ENCODE data around the gene CAMK2N1. TPM values are rescaled to one million over a fixed set of nuclear protein-coding genes. Genes with fewer than 3 reads are reported as not detected.
A peak's percentile ranks its signal among the peaks of the same experiment; 100 is the strongest.

CAMK2N1 gene
- total RNA-seq, 1 donor from 2014 or later = 1.9 TPM

DNA sequence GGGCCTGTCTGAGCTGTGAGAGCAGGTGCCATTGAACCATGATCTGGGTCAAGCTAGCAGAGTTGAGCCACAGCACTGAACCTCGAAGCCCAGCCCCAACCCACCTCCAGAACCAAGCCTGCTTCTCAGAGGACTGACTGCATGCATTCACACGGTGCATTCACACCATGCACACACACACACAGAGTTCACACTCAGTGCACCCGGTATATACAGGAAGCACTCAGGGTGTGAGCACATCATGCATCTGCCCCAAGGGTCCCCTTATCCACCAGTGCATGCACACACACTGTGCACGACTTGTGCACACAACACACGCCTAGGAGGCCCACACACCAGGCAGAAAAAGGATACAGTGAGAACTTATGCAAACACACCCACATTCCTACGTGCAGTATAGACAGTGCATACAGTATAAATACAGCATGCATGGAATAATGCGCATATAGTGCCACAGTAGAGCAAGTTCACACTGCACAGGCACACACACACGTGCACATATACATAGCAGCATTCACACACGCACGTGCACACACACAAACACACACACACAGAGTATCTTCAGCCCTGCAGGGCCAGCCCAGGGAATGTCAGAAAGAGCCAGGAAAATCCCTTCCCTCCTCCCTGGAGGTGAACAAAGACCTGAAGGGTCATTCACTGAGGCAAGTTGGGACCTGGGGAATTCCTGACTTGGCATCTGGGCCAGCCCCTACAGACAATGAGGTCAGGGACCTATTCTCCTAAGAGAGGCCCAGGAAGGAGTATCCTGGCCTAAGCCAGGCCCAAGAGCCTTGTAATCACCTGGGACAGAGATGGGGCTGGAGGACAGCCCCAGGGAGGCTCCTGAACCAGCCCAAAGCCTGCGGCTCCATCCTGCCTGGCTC lies 42.1 kb downstream of the CAMK2N1 start:
- Mint-ChIP-seq H3K9me3 (no peaks in the 10 kb centered on the region), H3K27ac (no peak overlapping the region), H3K36me3 (ENCODE audit: low read depth) (no peaks in the 10 kb centered on the region), H3K4me1 (ENCODE audit: low read depth) (no peaks in the 10 kb centered on the region), H3K27me3 (ENCODE audit: insufficient read depth) (no peaks in the 10 kb centered on the region), H3K4me3 (no peak overlapping the region)
- no peak for DNase-seq (ENCODE audit: low spot score)
- intact Hi-C loops (cut with micrococcal nuclease) = no loop called here

- DNase-seq (ENCODE audit: low spot score) = no peak
- intact Hi-C loops (cut with micrococcal nuclease) = no loop called here
- Mint-ChIP-seq H3K36me3 (ENCODE audit: low read depth) (no peaks in the 10 kb centered on the region), H3K27me3 (ENCODE audit: insufficient read depth) (no peaks in the 10 kb centered on the region), H3K27ac (no peak overlapping the region), H3K4me3 (no peak overlapping the region), H3K4me1 (ENCODE audit: low read depth) (no peaks in the 10 kb centered on the region), H3K9me3 (no peaks in the 10 kb centered on the region)
These were observed 42.9 kb downstream of the CAMK2N1 start for GRCh38 chr1:20442920-20443625.

GRCh38 chr1:20440785-20441200 lies 45.2 kb downstream of the CAMK2N1 start:
- peaks cover 3% of the 10 kb centered on the region for H3K27me3 Mint-ChIP-seq (ENCODE audit: insufficient read depth)
- H3K4me3 Mint-ChIP-seq = no peak overlapping the region
- intact Hi-C loops (cut with micrococcal nuclease) = no loop called here
- H3K4me1 Mint-ChIP-seq (ENCODE audit: low read depth) = no peaks in the 10 kb centered on the region
- no peaks in the 10 kb centered on the region for H3K36me3 Mint-ChIP-seq (ENCODE audit: low read depth)
- no peaks in the 10 kb centered on the region for H3K9me3 Mint-ChIP-seq
- DNase-seq (ENCODE audit: low spot score) = peak; percentile 22
- no peak overlapping the region for H3K27ac Mint-ChIP-seq

GRCh38 chr1:20439282-20439681 lies 46.7 kb downstream of the CAMK2N1 start:
- H3K9me3 Mint-ChIP-seq = no peaks in the 10 kb centered on the region
- H3K4me3 Mint-ChIP-seq = no peak overlapping the region
- no peaks in the 10 kb centered on the region for H3K36me3 Mint-ChIP-seq (ENCODE audit: low read depth)
- intact Hi-C loops (cut with micrococcal nuclease) = no loop called here
- H3K27ac Mint-ChIP-seq = no peak overlapping the region
- H3K27me3 Mint-ChIP-seq (ENCODE audit: insufficient read depth) = peaks cover 3% of the 10 kb centered on the region
- no peaks in the 10 kb centered on the region for H3K4me1 Mint-ChIP-seq (ENCODE audit: low read depth)
- DNase-seq (ENCODE audit: low spot score) = no peak

DNA sequence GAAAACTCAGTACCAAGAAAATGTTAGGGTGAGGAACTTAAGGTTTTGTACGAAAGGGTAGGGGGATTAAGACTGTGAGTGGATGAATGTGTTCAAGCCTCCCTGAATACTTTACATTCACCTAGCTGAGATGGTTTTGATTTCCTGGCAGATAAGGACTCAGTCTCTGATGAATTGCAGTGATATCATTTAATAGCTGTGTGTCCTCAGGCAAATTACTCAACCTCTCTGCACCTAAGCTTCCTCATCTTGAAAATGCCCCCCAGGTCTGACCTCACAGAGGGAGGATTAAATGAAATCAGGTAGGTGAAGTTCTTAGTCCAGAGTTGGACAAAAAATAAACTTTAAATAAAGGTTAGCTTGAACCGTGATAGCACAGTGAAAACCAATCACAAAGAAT lies 48.4 kb downstream of the CAMK2N1 start:
- Mint-ChIP-seq H3K27me3 (ENCODE audit: insufficient read depth) (peaks cover 3% of the 10 kb centered on the region), H3K27ac (no peak overlapping the region), H3K36me3 (ENCODE audit: low read depth) (no peaks in the 10 kb centered on the region), H3K9me3 (no peaks in the 10 kb centered on the region), H3K4me3 (no peak overlapping the region), H3K4me1 (ENCODE audit: low read depth) (no peaks in the 10 kb centered on the region)
- DNase-seq (ENCODE audit: low spot score) = no peak
- intact Hi-C loops (cut with micrococcal nuclease) = no loop called here

DNA sequence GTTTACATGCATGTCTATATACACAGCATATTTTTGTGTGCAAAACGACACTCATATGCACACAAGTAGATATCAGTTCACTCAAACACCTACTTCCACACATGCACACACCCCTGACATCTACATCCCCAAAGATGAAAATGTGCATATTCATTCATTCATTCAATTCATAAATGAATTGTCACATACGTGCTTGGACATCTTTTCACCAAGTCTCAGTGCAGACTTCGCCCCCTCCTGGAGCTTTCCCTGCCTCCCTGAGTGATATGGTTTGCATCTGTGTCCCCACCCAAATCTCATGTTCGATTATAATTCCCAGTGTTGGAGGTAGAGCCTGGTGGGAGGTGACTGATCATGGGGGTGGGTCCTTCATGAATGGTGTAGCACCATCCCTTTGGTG lies 53.1 kb downstream of the CAMK2N1 start:
- H3K4me1 Mint-ChIP-seq (ENCODE audit: low read depth) = no peaks in the 10 kb centered on the region
- H3K27me3 Mint-ChIP-seq (ENCODE audit: insufficient read depth) = peaks cover 9% of the 10 kb centered on the region
- no peaks in the 10 kb centered on the region for H3K36me3 Mint-ChIP-seq (ENCODE audit: low read depth)
- H3K4me3 Mint-ChIP-seq = no peak overlapping the region
- no peak overlapping the region for H3K27ac Mint-ChIP-seq
- intact Hi-C loops (cut with micrococcal nuclease) = loop anchor here (5.0 kb wide), 1 partner anchor 59 kb away; no protein-coding TSS in a partner anchor
- no peak for DNase-seq (ENCODE audit: low spot score)
- no peaks in the 10 kb centered on the region for H3K9me3 Mint-ChIP-seq

Other genes starting within 250 kb of the CAMK2N1 start
- gene VWA5B1, start 195.3 kb downstream of the CAMK2N1 start, total RNA-seq = 0.05 TPM in 1 of 2 replicates, not detected in the other
- gene MUL1, start 21.9 kb upstream of the CAMK2N1 start, total RNA-seq = 22.0 and 22.8 TPM in 2 replicates
- not detected in 2 replicates for gene FAM43B, start 66.4 kb upstream of the CAMK2N1 start, total RNA-seq
- not detected in 2 replicates for gene CDA, start 102.9 kb upstream of the CAMK2N1 start, total RNA-seq
- 2.6 and 3.3 TPM in 2 replicates for gene PINK1, start 147.2 kb upstream of the CAMK2N1 start, total RNA-seq
- gene DDOST, start 175.2 kb upstream of the CAMK2N1 start, total RNA-seq = 167 and 174 TPM in 2 replicates
- not detected in 2 replicates for gene KIF17, start 231.8 kb upstream of the CAMK2N1 start, total RNA-seq
- gene SH2D5, start 246.5 kb upstream of the CAMK2N1 start, total RNA-seq = 0.08 and 0.15 TPM in 2 replicates

Measured in activated T-helper 1 cell treated with anti-CD3 and anti-CD28 coated beads, Interleukin-12 subunit alpha, Interleukin-12 subunit beta, Interleukin-2, Interleukin-4 antibody, amounts not matched to agents 30 ng/mL and 10 ng/mL and 1 ng/mL, durations not matched to agents 14 hours and 24 hours and 36 hours (primary cell).